NCI-H526 (cell line): ENCODE measurements around the gene ZNF681.
"Not testable (repeated sequence)": the region's sequence is repeated elsewhere in the genome, so short reads cannot be mapped to it uniquely, and the experiment has no call there.

Source experiments
- DNase-seq, 2 experiments: peaks; one replicate each; lab custom pipeline; 2025; lab: John Stamatoyannopoulos, UW

Gene ZNF681

GRCh38 chr19:23758187-23759074 is at the start of gene ZNF681:
Gene ZNF681 (minus strand): TSS chr19:23758891. CDS start chr19:23758749, 142 bp downstream.
- DNase-seq = peak; percentile 92

DNA sequence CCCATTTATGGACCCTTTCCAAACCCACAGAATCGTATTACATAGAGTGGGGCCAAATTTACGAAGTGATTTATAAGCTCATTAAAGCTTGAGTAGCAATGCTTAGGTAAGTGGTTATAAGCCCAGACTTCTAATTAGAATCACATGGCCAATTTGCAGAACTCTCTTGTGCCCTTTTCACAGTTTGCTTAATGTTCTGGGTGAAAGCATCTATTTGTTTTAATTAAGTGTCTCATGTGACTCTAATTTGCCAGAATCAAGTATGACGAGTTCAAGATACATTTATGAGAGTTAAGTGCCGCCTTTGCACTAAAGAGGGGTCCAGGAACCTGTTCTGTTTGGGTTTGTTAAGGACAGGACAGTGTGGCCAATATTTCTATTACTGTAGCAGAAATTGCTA is 46.0 kb upstream of the ZNF681 start:
- DNase-seq = no peak

GRCh38 chr19:23802290-23802689 is 43.6 kb upstream of the ZNF681 start:
- DNase-seq = no peak

- no peak for DNase-seq
Observed at GRCh38 chr19:23801803-23802202, 43.1 kb upstream of the ZNF681 start.

DNA sequence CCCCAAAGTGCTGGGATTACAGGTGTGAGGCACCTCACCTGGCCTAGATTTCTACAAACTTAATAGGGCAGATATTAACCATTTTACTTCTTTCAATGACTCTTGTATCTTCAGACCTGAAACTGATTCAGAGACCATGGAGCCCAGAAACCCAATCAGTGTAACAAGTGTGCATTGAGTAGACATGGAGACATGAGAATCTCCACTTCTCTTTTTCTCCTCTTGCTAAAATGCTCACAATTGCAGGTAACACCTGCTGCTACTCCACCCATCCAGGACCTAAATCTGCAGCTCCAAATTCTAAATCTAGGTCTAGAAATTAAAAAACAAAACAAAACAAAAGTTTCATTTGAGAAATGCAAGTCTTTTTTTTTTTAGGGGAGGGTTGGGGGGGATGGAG is 42.2 kb upstream of the ZNF681 start:
- DNase-seq = no peak

GRCh38 chr19:23800271-23800670 is 41.6 kb upstream of the ZNF681 start:
- DNase-seq = no peak

- DNase-seq = no peak
Observed at GRCh38 chr19:23799321-23799720, 40.6 kb upstream of the ZNF681 start.

- DNase-seq = no peak
Observed at GRCh38 chr19:23795462-23795861, 36.8 kb upstream of the ZNF681 start.

GRCh38 chr19:23792784-23793183 is 34.1 kb upstream of the ZNF681 start:
- DNase-seq = no peak

GRCh38 chr19:23790641-23791488 is 32.2 kb upstream of the ZNF681 start:
- no peak for DNase-seq

DNA sequence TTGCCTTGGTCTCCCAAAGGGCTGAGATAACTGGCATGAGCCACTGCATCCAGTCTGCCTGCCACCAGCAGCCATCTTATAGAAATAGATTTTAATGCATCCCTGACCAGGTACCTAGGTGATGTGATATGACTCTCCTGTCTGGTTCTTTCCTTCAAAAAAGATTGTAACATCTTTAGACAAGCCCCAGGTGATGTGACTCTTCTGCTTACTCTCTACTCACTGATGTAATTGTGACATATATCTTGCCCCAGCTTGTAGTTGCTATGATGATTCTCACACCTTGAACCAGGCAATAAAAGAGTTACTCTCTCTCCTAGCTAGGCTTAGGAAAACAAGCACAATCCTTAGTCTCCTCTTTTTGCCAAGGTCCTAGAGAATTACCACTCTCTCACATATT is 30.6 kb upstream of the ZNF681 start:
- no peak for DNase-seq

- DNase-seq = no peak
Observed at GRCh38 chr19:23788411-23788810, 29.7 kb upstream of the ZNF681 start.

- DNase-seq = no peak
Observed at GRCh38 chr19:23787106-23787505, 28.4 kb upstream of the ZNF681 start.

DNA sequence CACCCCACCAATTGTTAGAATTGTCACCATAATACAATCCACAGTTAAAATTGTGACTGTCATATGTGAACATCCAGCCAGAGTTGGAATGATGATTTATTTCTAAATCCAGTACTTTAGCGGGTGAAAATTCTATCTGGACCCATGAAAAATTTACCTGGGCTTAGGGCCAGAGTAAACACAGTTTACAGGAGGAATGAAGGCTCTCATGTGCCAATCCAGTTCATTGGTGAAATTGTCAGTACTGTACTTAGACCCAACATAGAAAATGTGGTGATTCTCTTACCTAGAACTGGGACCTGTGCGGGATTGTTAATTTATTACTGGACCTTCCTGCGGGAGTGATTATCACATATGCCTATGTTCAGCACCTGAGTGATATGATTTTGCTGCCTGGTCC is 27.3 kb upstream of the ZNF681 start:
- no peak for DNase-seq

GRCh38 chr19:23784274-23784673 is 25.6 kb upstream of the ZNF681 start:
- no peak for DNase-seq

- no peak for DNase-seq
Observed at GRCh38 chr19:23783636-23784035, 24.9 kb upstream of the ZNF681 start.

DNA sequence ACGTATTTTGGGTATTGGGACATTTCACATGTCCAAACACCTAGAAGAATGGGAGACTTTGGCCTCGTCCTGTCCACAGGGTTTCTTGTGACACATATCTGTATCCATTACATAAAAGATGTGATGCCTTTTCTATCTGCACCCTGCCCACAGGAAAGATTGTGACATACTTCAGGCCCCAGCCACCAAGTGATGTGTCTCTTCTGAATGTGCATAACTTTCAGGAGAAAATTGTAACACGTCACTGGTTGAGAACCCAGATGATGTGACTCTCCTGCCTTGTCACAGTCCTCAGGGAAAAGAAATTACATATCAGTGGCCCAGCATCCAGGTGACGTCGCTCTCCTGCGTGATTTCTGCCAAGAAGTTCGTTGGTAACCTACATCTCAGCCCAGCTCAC is 21.0 kb upstream of the ZNF681 start:
- no peak for DNase-seq

GRCh38 chr19:23778566-23778965 is 19.9 kb upstream of the ZNF681 start:
- DNase-seq = no peak

DNA sequence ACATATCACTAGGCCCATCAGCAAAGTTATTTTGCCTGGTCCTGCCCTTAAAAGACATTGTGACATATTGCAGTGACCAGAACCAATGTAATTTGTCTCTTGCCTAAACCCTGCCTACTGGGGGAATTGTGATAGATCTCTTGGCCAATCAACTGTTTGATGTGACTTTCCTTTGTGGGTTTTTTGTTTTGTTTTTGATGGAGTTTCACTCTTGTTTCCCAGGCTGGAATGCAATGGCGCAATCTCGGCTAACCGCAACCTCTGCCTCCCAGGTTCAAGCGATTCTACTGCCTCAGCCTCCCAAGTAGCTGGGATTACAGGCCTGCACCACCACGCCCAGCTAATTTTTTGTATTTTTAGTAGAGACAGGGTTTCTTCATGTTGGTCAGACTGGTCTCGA is 19.3 kb upstream of the ZNF681 start:
- not testable (repeated sequence) for DNase-seq

- no peak for DNase-seq
Observed at GRCh38 chr19:23777216-23777615, 18.5 kb upstream of the ZNF681 start.

DNA sequence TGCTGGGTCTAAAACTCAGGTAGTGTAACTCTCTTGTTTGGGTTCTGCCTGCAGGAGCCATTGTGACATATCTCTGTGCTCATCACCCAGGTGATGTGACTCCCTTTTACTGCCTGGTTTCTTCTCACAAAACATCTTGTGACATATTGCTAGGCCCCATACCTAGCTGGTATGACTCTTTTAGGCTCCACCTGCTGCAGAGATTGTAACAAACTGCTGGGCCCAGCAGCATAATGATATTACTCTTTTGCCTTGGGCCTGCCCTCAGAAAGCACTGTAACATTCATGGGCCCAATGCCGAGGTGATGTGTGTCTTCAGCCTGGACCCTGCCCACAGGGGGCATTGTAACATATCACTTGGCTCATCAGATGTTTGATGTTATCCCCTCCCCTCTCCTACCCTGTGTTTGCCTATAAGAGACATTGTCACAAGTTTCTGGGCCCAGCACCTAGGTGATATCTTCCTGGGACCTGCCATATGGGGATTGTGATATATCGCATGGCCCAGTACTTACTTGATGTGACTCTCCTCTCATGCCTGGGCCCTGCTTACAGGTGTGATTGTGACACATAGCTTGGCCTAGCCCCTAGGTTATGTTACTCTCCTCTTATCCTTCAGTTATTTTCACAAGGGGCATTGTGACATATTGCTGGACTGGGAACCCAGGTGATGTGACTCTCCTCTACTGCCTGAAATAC is 18.0 kb upstream of the ZNF681 start:
- no peak for DNase-seq

DNA sequence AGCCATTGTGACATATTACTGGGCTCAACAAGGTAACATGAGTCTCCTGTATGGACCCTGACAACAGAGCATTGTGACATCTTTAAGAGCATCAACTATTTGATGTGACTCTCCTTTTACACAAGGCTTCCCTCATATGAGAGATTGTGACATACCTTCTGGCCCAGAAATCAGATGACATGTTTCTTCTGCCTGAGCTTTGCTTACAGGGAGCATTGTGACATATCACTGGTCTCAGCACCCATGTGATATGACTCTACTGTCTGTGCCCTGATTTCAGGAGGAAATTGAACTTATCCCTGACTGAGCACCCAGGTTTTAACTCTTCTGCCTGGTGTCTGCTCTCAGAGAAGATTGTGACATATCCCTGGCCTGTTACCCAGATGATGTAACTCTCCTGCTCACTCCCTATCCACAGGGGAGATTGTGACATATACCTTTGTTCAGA is 15.9 kb upstream of the ZNF681 start:
- DNase-seq = no peak
